ENCODE results near the gene SLC20A1.

DNA sequence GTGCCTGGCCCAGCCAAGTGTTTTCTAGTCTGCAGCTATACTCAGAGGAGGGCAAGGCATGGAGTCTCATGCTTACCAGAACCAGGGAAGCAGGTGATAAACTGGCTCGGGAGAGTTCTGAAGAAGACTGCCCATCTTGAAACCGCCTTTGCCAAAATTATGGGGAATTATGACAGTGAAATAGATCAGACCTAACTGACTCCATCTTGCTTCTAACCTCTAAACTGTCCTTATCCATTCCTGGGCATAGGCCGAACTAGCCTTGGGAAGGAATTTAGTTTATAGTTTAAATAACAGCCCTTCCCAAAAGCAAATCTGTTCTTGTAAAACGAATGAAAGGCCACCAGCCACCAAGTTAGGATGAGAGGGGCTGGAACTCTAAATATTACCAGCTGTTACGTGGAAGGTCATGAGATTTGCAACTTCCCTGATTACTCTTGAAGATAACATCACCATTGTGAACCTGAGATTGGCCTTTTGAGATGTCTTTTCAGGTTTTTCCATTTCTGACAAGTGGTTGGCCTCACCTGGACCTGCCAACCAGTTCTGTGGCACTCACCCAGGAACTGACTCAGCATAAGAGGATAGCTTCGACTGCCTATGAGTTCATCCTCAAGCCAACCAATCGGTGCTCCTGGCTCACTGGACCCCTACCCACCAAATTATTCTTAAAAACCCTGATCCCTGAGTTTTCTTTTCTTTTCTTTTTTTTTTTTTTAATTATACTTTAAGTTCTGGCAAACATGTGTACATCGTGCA lies 37.9 kb upstream of the SLC20A1 start:
- TF ChIP-seq, protein P1, sequence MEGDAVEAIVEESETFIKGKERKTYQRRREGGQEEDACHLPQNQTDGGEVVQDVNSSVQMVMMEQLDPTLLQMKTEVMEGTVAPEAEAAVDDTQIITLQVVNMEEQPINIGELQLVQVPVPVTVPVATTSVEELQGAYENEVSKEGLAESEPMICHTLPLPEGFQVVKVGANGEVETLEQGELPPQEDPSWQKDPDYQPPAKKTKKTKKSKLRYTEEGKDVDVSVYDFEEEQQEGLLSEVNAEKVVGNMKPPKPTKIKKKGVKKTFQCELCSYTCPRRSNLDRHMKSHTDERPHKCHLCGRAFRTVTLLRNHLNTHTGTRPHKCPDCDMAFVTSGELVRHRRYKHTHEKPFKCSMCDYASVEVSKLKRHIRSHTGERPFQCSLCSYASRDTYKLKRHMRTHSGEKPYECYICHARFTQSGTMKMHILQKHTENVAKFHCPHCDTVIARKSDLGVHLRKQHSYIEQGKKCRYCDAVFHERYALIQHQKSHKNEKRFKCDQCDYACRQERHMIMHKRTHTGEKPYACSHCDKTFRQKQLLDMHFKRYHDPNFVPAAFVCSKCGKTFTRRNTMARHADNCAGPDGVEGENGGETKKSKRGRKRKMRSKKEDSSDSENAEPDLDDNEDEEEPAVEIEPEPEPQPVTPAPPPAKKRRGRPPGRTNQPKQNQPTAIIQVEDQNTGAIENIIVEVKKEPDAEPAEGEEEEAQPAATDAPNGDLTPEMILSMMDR (IDR thresholded peaks at IDR 0.05), result no peak
- TF ChIP-seq EP300 (IDR thresholded peaks at IDR 0.05), result no peak

Data from gastroesophageal sphincter (tissue), 3 donors.